CD4-positive, alpha-beta T cell treated with Interleukin-4 for 4 hours (primary cell): Measurements from ENCODE around the gene PRR16.

ENCODE experiments used
- DNase-seq: peaks from one replicate; pipeline ENCODE4 v3.0.0-alpha.2; 2020

Gene PRR16

GRCh38 chr5:120518581-120518980 is 54.5 kb downstream of the PRR16 start:
- DNase-seq = no peak

- DNase-seq = no peak
These were observed 63.2 kb downstream of the PRR16 start for GRCh38 chr5:120527251-120527650.

GRCh38 chr5:120528609-120529008 is 64.5 kb downstream of the PRR16 start:
- no peak for DNase-seq

- DNase-seq = no peak
These were observed 65.3 kb downstream of the PRR16 start for GRCh38 chr5:120529386-120529785.

GRCh38 chr5:120531215-120531614 is 67.1 kb downstream of the PRR16 start:
- no peak for DNase-seq

GRCh38 chr5:120532835-120533234 is 68.7 kb downstream of the PRR16 start:
- no peak for DNase-seq

- DNase-seq = no peak
These were observed 69.5 kb downstream of the PRR16 start for GRCh38 chr5:120533581-120533980.

GRCh38 chr5:120535900-120536299 is 71.8 kb downstream of the PRR16 start:
- no peak for DNase-seq

- DNase-seq = no peak
These were observed 74.0 kb downstream of the PRR16 start for GRCh38 chr5:120538149-120538548.

- DNase-seq = no peak
These were observed 74.5 kb downstream of the PRR16 start for GRCh38 chr5:120538644-120539043.

- no peak for DNase-seq
These were observed 75.4 kb downstream of the PRR16 start for GRCh38 chr5:120539471-120539870.

- no peak for DNase-seq
These were observed 76.0 kb downstream of the PRR16 start for GRCh38 chr5:120540097-120540496.

GRCh38 chr5:120544043-120544442 is 79.9 kb downstream of the PRR16 start:
- DNase-seq = no peak

- DNase-seq = no peak
These were observed 80.9 kb downstream of the PRR16 start for GRCh38 chr5:120545007-120545406.

GRCh38 chr5:120545951-120546350 is 81.9 kb downstream of the PRR16 start:
- DNase-seq = no peak

- DNase-seq = no peak
These were observed 82.8 kb downstream of the PRR16 start for GRCh38 chr5:120546922-120547321.

- no peak for DNase-seq
These were observed 86.3 kb downstream of the PRR16 start for GRCh38 chr5:120550358-120550757.

GRCh38 chr5:120552638-120553037 is 88.5 kb downstream of the PRR16 start:
- no peak for DNase-seq

GRCh38 chr5:120555345-120555744 is 91.2 kb downstream of the PRR16 start:
- no peak for DNase-seq

GRCh38 chr5:120564013-120564412 is 99.9 kb downstream of the PRR16 start:
- no peak for DNase-seq

GRCh38 chr5:120567066-120567465 is 103.0 kb downstream of the PRR16 start:
- DNase-seq = no peak

- DNase-seq = no peak
These were observed 103.8 kb downstream of the PRR16 start for GRCh38 chr5:120567921-120568320.

GRCh38 chr5:120568711-120569110 is 104.6 kb downstream of the PRR16 start:
- no peak for DNase-seq

- no peak for DNase-seq
These were observed 112.5 kb downstream of the PRR16 start for GRCh38 chr5:120576588-120576987.

GRCh38 chr5:120582635-120583034 is 118.5 kb downstream of the PRR16 start:
- DNase-seq = no peak

- no peak for DNase-seq
These were observed 122.5 kb downstream of the PRR16 start for GRCh38 chr5:120586646-120587045.
